GM19099 (cell line): Measurements from ENCODE around the gene TP53RK.

Experiments
- POLR2A ChIP-seq: IDR thresholded peaks from 3 replicates; pipeline ENCODE4 v1.6.1; 2011; ENCODE audit warnings: low read depth; ENCODE audit not compliant: insufficient read length; ENCODE audit errors: extremely low read depth

Gene TP53RK

DNA sequence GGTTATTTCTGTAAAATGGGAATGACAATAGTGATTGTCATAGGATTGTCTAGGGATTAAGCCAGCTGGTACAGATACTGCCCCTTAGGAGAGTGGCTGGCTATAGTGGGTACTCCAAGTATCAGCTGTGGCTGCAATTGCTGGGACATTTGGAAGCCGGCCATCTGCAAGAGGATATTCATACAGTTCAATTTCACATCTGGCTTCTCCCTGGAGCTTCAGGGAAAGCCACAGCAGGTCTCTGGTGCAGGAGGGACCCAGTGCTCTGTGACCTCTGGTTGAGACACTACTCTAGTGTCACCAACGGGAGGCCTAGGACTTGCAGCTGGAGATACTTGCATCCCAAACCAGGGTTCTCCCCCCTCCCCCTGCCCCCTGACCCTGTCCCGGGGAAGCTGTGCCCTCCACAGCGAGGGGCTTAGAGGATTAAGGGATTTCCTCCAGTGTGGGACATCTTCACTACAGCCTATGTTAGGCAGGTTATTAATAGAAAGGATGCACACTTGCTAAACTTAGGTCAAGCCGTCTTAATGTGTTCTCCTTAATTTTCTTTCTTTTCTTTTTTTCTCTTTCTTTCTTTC, 22.9 kb upstream of the TP53RK start:
- no peak for TF ChIP-seq POLR2A

DNA sequence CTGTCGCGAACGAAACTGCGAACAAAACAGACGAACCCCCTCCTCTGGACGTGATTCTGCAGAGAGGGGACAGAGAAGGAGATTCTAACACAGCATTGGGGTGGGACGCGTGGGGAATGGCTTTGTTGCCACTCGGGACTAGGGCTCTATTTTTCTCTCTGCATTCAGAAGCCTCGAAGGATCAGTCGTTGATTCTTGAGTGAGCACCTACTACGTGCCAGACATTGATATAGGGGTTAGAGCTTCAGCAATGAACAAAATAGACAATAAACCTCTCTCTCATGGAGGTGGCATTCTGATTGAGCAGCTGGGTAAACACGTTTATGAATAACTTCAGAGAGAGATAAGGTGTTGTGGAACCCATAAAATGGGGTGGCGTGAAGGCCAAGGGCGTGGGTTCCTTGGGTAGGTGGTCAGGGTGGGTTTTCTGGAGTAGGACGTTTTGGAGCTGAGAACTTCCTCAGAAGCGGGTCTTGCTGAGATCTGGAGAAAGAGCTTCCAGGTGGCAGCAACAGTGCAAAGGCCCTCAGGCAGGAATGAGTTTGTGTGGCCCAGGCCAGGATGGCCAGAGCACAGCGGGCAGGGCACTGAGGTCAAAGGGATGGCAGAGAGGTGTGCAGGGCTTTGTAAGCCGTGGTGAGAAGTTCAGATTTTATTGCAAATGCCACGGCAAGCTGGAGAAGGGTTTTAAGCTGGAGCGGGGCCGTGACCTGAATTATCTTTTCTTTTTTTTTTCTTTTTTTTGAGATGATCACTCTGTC, 21.1 kb upstream of the TP53RK start:
- TF ChIP-seq POLR2A, result no peak

DNA sequence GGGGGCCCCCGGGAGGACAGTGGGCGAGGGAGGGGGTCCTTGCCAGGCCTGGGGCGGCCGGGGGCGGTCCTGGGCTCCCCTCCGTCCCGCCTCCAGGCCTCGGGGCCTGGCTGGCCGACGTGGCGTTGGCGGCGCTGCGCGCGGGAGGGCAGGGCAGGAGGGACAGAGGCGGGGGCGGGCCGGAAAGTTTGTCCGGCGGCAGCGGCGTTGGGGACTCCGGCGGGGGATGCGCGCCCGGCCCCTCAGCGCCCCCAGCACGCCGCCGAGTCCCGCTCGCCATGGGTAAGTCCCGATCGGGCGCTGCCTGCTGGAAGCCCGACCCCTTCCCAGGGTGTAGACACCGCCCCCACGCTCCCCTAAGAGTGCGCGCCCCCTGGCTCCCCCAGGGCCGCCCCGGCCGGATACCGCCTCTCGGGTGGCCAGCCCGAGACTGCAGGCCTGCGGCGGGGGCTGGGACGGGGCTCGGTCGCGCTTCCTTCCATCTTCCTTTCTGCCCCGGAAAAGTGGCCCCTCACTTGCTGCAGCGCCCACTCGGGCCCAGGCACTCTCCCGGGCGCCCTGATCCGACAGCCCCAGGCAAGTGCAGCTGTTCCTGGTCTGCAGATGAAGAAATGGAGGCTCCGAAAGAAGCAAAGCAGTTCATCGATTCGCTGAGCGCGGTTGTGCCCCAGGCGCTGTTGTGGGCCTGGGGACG, 20.4 kb upstream of the TP53RK start, which contains the start of gene SLC2A10:
TSS of gene SLC2A10 (plus strand) at position 191 of the 694 bp plus-strand sequence. CDS start at position 279, 88 bp downstream.
- no peak for TF ChIP-seq POLR2A

DNA sequence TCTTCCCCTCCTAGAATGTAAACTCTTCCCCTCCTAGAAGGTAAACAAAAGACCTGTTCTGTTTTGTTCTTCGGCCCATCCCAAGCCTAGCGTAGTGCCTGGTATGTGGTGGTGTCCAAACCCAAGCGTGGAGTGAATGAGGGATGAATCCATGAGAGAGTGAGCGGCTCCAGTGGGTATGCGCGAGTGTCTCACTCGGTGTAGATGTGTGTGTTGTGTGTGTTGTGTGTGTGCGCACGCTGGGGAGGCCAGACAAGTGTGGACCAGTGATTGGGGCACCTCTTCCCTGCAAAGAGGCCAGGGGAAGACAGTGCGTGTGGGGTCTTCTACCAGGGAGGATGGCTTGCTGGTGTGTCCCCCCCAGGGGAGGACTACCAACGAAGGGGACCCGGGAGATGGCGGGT, 19.8 kb upstream of the TP53RK start:
- no peak for TF ChIP-seq POLR2A

DNA sequence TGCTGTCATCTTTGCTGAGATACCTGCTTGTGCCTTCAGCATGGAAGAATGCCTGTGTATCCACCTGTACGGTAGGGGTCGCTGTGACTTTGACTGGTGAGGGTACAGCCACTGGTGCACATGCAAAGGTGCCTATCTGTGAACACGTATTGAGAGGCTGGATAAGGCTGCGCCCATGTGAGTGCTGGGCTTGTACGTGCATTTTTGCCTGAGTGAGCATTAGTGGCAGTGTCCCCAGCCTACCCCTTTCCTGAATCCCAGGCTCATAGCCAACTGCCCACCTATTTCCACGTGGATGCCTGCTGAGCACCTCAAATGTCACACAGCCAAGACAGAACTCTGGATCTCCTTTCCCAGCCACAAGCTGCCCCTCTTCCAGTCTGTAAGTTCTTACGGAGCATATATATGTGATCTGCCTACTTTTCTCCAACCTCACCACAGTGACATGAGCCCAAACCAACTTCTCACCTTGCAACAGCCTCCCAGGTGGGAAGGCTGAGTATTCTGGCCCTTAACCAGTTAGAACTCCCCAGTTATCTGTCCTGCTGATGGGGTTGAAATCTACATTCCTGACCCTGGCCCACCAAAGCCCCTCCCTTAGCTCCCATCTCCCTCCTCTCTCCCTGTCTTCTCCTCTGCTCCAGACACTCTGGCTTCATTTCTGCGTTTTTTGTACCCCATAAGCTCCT, 19.1 kb upstream of the TP53RK start:
- TF ChIP-seq POLR2A, result no peak

DNA sequence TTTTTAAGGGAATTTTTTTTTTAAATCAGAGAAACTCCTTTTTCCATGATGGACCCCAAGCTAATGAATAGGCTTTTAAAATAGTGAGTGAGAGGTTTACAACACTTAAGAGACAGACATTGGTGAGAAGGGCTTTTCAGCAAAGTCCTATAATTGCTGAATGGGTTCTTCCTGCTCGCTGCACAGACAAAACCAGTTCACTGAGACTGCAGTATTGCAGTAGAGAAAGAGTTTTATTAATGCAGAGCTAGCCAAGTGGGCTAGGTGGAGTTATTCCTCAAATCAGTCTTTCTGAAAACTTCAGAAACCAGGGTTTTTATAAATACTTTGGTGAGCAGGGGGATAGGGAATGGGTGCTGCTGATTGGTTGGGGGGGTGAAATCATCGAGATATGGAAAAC, 17.0 kb upstream of the TP53RK start:
- TF ChIP-seq POLR2A, result no peak

DNA sequence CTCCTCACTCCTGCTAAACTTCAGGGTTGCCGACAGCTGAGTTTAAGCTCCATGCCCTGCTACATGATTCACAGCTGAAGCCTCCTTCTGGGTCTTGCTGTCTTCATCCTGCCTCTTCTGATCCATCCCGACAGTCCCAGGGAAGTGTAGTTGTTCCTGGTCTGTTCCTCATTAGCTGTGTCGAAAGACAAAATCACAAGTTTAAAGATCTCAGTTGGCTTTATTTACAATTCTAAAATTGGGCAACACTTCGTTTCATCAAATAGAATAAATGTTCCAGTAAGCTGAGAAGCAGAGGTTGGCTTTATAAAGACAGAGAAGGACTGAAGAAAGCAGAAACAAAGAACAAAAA, 16.1 kb upstream of the TP53RK start:
- no peak for TF ChIP-seq POLR2A

DNA sequence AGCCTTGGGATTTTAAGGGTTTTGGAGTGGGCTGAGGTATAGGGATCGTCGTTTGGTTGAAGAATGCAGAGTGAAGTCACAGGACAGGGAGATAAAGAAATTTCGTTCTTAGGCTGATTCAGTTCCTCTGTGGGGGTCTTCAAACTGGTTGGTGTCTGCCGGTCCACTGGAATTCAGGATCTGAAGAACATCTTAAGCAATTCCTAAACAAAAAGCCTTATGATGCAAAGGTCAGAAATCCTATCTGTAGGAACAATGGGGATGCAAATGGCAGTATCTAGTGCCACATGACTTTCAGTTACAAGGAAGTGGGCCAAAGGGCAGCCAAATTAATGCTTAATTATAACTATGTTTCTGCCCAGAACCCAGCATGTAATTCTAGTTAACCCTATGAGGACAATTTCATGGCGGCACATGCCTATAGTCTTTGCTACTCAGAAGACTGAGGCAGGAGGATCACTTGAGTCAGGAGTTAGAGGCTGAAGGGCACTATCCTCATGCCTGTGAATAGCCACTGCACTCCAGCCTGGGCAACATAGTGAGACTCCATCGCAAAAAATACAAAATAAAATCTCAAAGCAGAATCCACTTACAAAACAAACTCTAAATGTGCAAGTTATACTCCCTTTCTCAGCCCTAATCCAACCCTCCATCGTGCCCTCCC, 15.6 kb upstream of the TP53RK start:
- TF ChIP-seq POLR2A, result no peak

DNA sequence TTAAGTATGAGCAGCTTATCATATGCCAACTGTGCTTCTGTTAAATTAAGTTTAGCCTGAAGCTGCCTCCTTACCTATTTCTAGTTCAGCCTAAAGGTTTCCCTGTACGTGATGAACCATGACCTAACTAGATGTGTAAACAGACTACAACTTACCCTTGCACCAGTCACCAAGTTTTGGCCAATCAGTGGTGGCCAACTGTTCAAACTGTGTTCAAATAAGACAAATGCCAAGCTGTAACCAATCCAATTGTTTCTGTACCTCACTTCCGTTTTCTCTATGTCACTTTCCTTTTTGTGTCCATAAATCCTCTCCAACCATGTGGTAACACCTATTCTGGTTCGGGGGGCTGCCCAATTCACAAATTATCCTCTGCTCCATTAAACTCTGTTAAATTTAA, 14.2 kb upstream of the TP53RK start:
- TF ChIP-seq POLR2A, result no peak

DNA sequence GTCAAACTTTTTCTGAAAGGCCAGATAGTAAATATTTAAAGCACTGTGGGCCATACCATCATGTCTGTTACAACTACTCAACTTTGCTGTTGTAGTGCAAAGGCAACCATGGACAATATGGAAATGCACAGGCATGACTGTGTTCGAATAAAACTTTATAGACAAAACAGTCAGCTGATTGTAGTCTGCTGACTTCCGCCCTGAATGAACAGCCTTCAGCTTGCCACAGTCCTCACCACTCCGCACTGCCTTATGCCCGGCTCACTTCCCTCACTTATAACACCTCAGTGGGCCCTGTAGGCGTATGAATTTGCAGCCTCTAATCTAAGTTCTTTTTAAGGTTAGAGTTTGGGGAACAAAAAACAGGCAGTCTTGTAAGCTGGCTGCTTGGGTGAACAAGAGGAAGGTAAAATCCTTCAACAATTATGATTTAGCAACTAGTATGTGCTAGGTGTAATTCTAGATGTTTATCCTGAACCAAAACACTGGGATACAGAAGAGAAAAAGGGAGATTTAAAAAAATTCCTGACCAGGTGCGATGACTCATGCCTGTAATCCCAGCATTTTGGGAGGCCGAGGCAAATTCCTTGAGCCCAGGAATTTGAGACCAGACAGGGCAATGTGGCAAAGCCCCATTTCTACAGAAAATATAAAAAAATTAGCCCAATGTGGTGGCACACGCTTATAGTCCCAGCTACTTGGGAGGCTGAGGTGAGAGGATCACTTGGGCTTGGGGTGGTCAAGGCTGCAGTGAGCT, 13.4 kb upstream of the TP53RK start:
- TF ChIP-seq POLR2A, result no peak

DNA sequence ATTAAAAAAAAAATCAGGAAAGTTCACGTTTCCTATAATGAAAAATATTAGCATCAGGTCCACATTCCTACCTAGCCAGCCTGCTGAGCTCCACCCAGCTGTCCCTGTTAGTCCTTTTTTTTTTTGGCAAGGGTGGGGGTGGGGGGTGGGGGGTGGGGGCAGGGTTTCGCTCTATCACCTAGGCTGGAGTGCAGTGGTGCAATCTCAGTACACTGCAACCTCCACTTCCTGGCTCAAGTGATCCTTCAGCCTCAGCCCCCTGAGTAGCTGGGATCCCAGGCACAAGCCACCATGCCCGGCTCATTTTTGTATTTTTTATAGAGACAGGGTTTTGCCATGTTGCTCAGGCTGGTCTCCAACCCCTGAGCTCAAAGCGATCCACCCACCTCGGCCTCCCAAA, 12.7 kb upstream of the TP53RK start:
- TF ChIP-seq POLR2A, result no peak

DNA sequence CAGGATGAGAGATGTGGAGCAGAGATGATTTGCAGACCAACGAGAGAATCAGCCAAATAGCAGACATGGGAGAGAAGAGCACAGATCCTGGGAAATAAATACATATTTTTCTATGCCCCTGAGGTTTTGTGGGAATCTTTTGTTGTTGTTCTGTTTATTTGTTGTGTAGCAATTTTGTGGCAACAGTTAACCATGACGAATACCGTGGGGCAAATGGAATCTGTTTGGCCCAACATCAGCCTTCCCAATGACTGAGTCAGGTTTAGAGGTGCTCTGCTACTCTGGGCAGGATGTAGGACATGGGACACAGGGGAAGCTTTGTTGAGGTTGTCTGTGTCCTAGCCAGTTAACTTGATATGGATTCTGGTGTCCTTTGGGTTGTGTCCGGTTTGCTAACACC, 12.3 kb upstream of the TP53RK start:
- no peak for TF ChIP-seq POLR2A

DNA sequence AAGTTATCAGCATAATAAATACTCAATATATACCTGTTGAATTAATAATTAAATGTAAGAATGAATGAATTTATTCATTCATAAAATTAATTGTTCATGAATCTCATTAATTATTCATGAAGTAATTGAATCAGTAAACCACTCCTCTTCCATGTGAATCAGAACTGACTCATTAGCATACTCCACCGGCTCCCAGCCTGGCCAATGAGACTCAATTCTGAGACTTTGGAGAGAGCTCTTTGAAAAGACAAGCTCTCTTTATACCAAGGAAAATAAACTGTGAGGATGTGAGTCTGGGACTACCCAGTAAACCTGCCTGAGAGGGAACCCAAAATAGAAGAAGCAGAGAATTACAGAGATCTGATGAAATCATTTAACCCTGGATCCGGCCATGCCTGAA, 11.8 kb upstream of the TP53RK start:
- no peak for TF ChIP-seq POLR2A

DNA sequence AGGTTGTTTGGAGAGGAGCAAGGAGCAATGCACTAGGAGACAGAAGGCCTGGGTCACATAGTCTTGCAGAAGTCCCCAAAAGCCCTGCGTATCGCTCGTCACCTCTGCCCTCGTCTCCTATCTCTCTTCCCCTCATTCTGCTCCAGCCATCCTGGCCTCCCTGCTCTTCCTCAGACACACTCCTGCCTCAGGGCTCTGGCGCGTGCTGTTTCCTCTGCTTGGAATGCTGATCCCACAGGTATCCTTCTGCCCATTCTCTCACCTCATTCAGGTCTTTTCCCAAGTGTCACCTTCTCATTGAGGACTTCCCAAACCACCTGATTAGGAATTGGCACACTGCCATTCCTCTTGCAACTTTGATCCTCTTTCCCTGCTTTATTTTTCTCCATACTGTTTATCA, 11.2 kb upstream of the TP53RK start:
- TF ChIP-seq POLR2A, result no peak
